AG04449 (cell line): ENCODE results near the gene CACNA1A.

ENCODE experiments used
- CTCF ChIA-PET: fragments of 350-600 bp; formaldehyde crosslinking; extraction: SDS; loops from one replicate; lab custom pipeline; 2021; ENCODE audit warnings: antibody characterized with exemption; lab: Yijun Ruan, JAX
- POLR2A ChIA-PET: fragments of 400-600, 350-600 bp; formaldehyde crosslinking; extraction: SDS; loops from one replicate; lab custom pipeline; 2020; ENCODE audit warnings: antibody characterized with exemption, inconsistent platforms; lab: Yijun Ruan, JAX
- DNase-seq: peaks from one replicate; pipeline ENCODE4 v3.0.0-alpha.2; 2010; ENCODE audit warnings: low read depth, low spot score
- H3K4me3 ChIP-seq: 2 replicates; pipeline ENCODE4 v1.5.1; 2011; ENCODE audit warnings: low read depth, mild to moderate bottlenecking, control low read depth, low read length
- TF ChIP-seq, protein P1 (sequence below): IDR thresholded peaks from one replicate; pipeline ENCODE4 v1.5.1; 2011; ENCODE audit warnings: mild to moderate bottlenecking, moderate library complexity, low read length, control low read depth, inconsistent platforms; ENCODE audit not compliant: insufficient read depth; ENCODE audit errors: missing control alignments

The CACNA1A gene

DNA sequence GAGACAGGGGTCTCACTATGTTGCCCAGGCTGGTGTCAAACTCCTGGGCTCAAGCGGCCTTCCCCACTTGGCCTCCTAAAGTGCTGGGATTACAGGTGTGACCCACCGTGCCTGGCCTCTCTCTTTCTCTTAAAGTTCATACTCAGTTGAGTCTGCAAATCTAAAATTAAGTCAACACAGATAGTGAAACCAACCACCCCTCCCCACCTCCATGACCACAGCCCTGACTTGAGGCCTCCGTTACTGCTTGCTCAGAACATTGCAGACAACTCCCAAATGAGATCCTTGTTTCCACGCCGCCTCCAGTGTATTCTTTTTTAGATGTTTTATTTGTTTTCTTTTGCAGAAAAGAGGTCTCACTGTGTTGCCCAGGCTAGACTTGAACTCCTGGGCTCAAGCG lies 94.4 kb downstream of the CACNA1A start:
- ChIA-PET POLR2A (no interaction called here), CTCF (no interaction called here)
- no peak overlapping the region for H3K4me3 ChIP-seq
- TF ChIP-seq, protein P1, sequence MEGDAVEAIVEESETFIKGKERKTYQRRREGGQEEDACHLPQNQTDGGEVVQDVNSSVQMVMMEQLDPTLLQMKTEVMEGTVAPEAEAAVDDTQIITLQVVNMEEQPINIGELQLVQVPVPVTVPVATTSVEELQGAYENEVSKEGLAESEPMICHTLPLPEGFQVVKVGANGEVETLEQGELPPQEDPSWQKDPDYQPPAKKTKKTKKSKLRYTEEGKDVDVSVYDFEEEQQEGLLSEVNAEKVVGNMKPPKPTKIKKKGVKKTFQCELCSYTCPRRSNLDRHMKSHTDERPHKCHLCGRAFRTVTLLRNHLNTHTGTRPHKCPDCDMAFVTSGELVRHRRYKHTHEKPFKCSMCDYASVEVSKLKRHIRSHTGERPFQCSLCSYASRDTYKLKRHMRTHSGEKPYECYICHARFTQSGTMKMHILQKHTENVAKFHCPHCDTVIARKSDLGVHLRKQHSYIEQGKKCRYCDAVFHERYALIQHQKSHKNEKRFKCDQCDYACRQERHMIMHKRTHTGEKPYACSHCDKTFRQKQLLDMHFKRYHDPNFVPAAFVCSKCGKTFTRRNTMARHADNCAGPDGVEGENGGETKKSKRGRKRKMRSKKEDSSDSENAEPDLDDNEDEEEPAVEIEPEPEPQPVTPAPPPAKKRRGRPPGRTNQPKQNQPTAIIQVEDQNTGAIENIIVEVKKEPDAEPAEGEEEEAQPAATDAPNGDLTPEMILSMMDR = no peak
- no peak for DNase-seq

GRCh38 chr19:13410946-13411345 lies 95.3 kb downstream of the CACNA1A start:
- ChIA-PET CTCF (interaction anchor here (0.9 kb wide), 1 partner anchor 20 kb away, joined by 3 read pairs; no protein-coding TSS in a partner anchor), POLR2A (no interaction called here)
- H3K4me3 ChIP-seq = no peak overlapping the region
- no peak for DNase-seq
- TF ChIP-seq, protein P1 = no peak

- ChIA-PET POLR2A (no interaction called here), CTCF (no interaction called here)
- no peak for DNase-seq
- TF ChIP-seq, protein P1 = no peak
- no peak overlapping the region for H3K4me3 ChIP-seq
Measured at GRCh38 chr19:13408889-13409518, 97.3 kb downstream of the CACNA1A start.

- DNase-seq = no peak
- TF ChIP-seq, protein P1 = no peak
- ChIA-PET POLR2A (no interaction called here), CTCF (interaction anchor here (0.6 to 1.9 kb wide), 4 partner anchors 9 to 126 kb away, joined by 3 to 6 read pairs (median 4); no protein-coding TSS in a partner anchor)
- no peak overlapping the region for H3K4me3 ChIP-seq
Measured at GRCh38 chr19:13404236-13404635, 102.0 kb downstream of the CACNA1A start.

DNA sequence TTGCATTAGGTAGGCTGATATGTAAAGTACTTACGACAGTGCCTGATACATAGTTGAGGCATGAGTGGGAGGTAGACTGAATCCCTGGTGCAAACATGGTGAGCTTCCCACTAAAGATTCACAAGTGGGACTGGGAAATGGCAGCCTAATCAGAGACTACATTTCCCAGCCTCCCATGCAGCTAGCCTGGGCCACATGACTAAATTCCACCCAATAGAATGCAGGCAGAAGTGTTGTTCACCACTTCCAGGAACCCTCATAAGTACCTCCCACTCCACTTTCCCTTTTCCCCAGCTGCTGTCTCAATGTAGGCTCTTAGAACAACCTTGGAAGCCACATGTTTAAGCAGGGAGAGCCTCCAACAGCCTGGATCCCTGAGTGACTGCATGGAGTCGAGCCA lies 104.9 kb downstream of the CACNA1A start:
- CTCF ChIA-PET = interaction anchor here (0.8 kb wide), 1 partner anchor 28 kb away, joined by 3 read pairs; no protein-coding TSS in a partner anchor
- POLR2A ChIA-PET = no interaction called here
- no peak overlapping the region for H3K4me3 ChIP-seq
- TF ChIP-seq, protein P1 = no peak
- no peak for DNase-seq

DNA sequence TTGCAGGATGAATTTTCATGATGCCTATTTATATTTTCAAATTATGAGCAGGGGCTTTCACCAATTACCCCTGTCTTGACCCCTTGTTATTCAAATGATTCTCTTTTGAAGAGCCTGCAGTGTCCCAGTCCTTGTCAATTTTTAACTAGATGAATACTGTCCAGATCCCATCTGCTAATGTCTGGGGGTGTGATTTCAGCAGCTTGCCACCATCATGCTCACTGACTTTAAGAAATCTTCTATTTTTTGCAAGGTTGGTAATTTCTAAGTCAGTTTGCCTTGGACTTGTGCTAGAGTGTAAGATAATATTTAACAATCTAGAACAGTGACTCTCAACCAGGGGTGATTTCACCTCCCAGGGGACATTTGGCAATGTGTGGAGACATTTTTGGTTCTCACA lies 106.0 kb downstream of the CACNA1A start:
- TF ChIP-seq, protein P1 = no peak
- H3K4me3 ChIP-seq = no peak overlapping the region
- DNase-seq = no peak
- POLR2A ChIA-PET = no interaction called here
- CTCF ChIA-PET = interaction anchor here (4.3 kb wide), 1 partner anchor 28 kb away, joined by 27 read pairs; no protein-coding TSS in a partner anchor
